ENCODE measurements around the gene DNAJC22. TPM values are rescaled to one million over a fixed set of nuclear protein-coding genes. Genes with fewer than 3 reads are reported as not detected.
A peak's percentile ranks its signal among the peaks of the same experiment; 100 is the strongest.

Gene DNAJC22
- total and polyA plus RNA-seq, 12 donors: 0.01 to 0.59 (median 0.25) TPM; not detected in 4

DNA sequence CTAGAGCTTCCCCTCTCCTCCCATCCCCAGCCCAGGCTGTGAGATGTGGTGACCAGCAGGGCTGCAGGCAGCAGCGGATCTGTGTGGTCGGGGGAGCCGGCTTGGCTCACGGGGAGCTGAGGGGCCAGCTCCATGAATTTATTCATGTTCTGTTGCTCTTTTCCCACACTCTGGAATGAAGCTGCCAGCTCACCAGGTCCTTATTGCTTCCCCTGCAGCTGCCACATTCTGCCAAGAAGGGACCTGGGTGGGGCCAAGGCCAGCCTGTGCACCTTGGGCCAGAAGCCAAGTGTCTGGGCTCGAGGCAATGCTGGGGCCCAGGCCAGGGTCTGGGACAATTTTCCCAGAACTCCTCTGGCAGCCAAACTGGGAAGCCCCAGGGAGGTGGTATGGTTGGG, 7.2 kb upstream of the DNAJC22 start:
- Histone ChIP-seq H3K36me3 (no peaks in the 10 kb centered on the region), H3K27ac (no peak overlapping the region), H3K4me3 (no peak overlapping the region), H3K9me3 (no peaks in the 10 kb centered on the region), H3K4me1 (peaks cover 10 to 42% (median 28%) of the 10 kb centered on the region in 9 donors), H3K27me3 (peaks cover 15 to 98% (median 81%) of the 10 kb centered on the region in 7 donors)
- WGBS, 2 donors: 56 to 58% methylated on average over 5 of the region's 5 CpGs
- ATAC-seq (no peak), DNase-seq (no peak)
- TF ChIP-seq, protein P1, sequence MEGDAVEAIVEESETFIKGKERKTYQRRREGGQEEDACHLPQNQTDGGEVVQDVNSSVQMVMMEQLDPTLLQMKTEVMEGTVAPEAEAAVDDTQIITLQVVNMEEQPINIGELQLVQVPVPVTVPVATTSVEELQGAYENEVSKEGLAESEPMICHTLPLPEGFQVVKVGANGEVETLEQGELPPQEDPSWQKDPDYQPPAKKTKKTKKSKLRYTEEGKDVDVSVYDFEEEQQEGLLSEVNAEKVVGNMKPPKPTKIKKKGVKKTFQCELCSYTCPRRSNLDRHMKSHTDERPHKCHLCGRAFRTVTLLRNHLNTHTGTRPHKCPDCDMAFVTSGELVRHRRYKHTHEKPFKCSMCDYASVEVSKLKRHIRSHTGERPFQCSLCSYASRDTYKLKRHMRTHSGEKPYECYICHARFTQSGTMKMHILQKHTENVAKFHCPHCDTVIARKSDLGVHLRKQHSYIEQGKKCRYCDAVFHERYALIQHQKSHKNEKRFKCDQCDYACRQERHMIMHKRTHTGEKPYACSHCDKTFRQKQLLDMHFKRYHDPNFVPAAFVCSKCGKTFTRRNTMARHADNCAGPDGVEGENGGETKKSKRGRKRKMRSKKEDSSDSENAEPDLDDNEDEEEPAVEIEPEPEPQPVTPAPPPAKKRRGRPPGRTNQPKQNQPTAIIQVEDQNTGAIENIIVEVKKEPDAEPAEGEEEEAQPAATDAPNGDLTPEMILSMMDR (IDR thresholded peaks at IDR 0.05): no peak
- intact Hi-C loops (cut with DNase I): loop anchor here in 2 of 10 donors (5.0 kb wide), 1 partner anchor 47 kb away; no protein-coding TSS in a partner anchor

DNA sequence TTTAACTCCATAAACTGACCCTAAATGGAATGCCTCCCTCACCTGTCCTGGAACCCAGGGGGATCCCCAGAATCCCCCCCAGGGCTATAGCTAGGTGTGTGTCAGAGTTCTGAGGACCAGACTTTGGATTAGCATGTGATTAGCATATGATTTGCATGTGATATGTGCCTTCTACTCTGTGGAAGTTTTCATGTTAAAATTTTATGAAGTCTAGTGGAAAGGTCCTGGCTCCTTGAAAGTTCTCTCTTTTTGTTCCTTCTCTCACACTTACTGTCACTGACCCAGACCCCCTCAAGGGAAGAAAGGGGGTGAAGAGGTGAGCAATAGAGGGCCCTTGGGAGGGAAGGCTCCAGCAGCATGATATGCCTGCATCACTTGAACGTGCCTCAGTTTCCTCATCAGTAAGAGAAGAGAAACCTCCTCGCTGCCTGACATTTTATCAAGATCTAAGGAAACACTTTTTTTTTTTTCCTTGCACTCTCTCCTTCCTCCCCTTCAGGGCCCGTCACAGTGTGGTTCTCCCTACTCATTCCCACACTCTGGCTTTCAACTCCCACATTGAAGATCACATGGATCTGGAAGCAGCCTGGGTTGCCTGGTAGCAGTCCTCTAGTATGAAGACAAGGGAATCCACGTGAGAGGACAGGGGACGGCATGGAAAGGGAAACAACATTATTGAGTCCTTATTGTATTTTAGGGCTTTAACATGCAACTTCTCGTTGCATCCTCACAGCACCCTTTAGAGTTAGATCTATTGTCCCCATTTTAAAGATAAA, 6.4 kb upstream of the DNAJC22 start:
- Histone ChIP-seq H3K27me3 (peaks cover 15 to 98% (median 81%) of the 10 kb centered on the region in 7 donors), H3K36me3 (no peaks in the 10 kb centered on the region), H3K27ac (no peak overlapping the region), H3K9me3 (no peaks in the 10 kb centered on the region), H3K4me1 (peaks cover 10 to 48% (median 34%) of the 10 kb centered on the region in 9 donors), H3K4me3 (no peak overlapping the region)
- TF ChIP-seq, protein P1 (IDR thresholded peaks at IDR 0.05): no peak
- DNase-seq (no peak), ATAC-seq (no peak)
- WGBS, 2 donors: 68 to 73% methylated on average over 6 of the region's 6 CpGs
- intact Hi-C loops (cut with DNase I): loop anchor here in 6 of 10 donors (5.0 to 10.0 kb wide), 3 partner anchors 45 to 53 kb away; partner anchors contain the start of gene PRPH (in 1 of the 6)

DNA sequence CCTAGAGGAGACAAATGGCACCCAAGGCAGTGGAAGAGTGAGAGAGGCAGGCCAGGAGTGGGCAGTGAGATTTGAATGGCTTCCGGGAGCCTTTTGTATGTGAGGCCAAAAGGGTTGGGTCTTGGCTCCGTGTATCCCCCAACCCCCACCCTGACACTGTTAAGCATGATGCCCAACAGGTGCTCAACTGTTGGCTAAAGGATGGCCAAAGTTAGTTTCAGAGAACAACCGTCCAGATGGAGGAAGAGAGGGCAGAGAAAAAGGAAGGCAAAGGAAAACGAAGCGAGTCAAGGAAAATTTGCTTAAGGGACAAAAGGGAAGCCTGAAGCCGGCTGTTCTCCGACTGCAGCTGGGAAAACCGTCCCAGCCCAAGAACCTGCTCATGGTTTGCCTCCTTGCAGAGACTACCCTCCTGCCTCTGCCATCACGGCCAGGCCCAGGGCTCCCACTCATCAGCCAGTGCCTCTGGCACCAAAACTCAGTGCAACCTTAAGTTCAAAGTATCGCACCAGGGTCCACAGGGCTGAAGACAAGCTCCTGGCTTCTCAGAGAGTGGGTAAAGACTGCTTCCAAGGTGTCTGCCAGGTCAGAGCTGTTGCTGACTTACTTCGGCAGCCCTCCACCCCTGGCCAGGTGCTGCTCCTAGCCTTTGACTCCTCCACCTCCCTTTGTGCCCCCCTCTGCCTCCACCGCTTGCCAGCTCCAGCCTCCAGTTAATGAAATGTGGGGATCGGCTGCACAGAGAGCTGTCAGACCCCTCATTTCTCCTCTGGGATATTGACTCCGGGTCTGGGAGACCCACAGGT, 5.5 kb upstream of the DNAJC22 start:
- intact Hi-C loops (cut with DNase I): loop anchor here in 6 of 10 donors (5.0 to 10.0 kb wide), 3 partner anchors 46 to 54 kb away; partner anchors contain the start of gene PRPH (in 1 of the 6)
- Histone ChIP-seq H3K4me1 (peaks cover 18 to 53% (median 42%) of the 10 kb centered on the region in 9 donors), H3K9me3 (no peaks in the 10 kb centered on the region), H3K36me3 (no peaks in the 10 kb centered on the region), H3K4me3 (no peak overlapping the region), H3K27ac (no peak overlapping the region), H3K27me3 (peaks cover 14 to 98% (median 81%) of the 10 kb centered on the region in 7 donors)
- no peak for ATAC-seq
- TF ChIP-seq, protein P1 (IDR thresholded peaks at IDR 0.05): no peak
- no peak for DNase-seq
- 44 to 52% methylated on average over 14 of the region's 14 CpGs for WGBS, 2 donors

DNA sequence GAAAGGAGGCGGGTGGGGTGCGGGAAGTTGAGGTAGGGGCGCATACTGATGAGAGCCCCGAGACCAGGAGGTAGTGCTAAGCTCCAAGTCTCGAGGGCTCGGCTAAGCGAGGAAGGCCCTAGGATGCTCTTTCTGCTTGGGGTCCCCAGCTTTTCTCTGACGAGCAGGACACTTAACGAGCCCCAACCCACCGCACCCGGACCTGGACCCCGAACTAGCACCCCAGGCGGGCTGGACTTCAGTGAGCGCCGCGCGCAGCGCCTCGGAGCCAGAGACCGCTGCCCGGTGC, 5.0 kb upstream of the DNAJC22 start:
- WGBS, 2 donors: 18 to 27% methylated on average over 21 of the region's 21 CpGs
- Histone ChIP-seq H3K4me1 (peaks cover 22 to 53% (median 44%) of the 10 kb centered on the region in 9 donors), H3K4me3 (peak overlapping the region in 9 of 10 donors; percentile 32 to 58 (median 54)), H3K9me3 (no peaks in the 10 kb centered on the region), H3K27me3 (peaks cover 13 to 98% (median 81%) of the 10 kb centered on the region in 7 donors), H3K27ac (no peak overlapping the region), H3K36me3 (no peaks in the 10 kb centered on the region)
- TF ChIP-seq, protein P1 (IDR thresholded peaks at IDR 0.05): no peak
- intact Hi-C loops (cut with DNase I): loop anchor here in 6 of 10 donors (5.0 to 10.0 kb wide), 3 partner anchors 47 to 54 kb away; partner anchors contain the start of gene PRPH (in 1 of the 6)
- no peak for DNase-seq
- no peak for ATAC-seq

Measured in heart right ventricle (tissue), 16 donors.